ENCODE data around the gene GPATCH2. TPM values are rescaled to one million over a fixed set of nuclear protein-coding genes. Genes with fewer than 3 reads are reported as not detected.

The GPATCH2 gene
- total RNA-seq, 1 donor = 20.6 TPM

DNA sequence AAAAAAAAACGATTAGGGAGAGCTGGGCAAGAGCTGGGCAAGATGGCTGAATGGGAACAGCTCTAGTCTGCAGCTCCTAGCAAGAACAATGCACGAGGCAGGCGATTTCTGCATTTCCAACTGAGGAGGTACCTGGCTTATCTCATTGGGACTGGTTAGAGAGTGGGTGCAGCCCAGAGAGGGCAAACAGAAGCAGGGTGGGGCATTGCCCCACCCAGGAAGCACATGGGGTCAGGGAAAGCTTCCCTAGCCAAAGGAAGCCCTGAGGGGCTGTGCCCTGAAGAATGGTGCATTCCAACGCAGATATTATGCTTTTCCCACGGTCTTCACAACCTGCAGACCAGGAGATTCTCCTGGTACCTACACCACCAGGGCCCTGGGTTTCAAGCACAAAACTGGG lies 251.6 kb downstream of the GPATCH2 start:
- Histone ChIP-seq H3K4me3 (ENCODE audit: insufficient read depth, low read length) (no peak overlapping the region), H3K27me3 (ENCODE audit: insufficient read depth, low read length) (no peaks in the 10 kb centered on the region), H3K9me3 (ENCODE audit: low read depth, low read length) (peaks cover 3% of the 10 kb centered on the region), H3K4me1 (ENCODE audit: insufficient read depth, low read length) (no peaks in the 10 kb centered on the region), H3K79me2 (ENCODE audit: insufficient read depth, low read length) (no peaks in the 10 kb centered on the region), H3K4me2 (ENCODE audit: insufficient read depth, low read length) (no peak overlapping the region), H3K36me3 (ENCODE audit: insufficient read depth, low read length) (no peaks in the 10 kb centered on the region), H3K27ac (ENCODE audit: low read depth, low read length) (no peak overlapping the region), H4K20me1 (ENCODE audit: insufficient read depth, low read length) (no peaks in the 10 kb centered on the region), H2AFZ (ENCODE audit: low read length) (no peak overlapping the region)
- DNase-seq (ENCODE audit: insufficient read length, low spot score, missing footprints) = no peak
- TF ChIP-seq, protein P1, sequence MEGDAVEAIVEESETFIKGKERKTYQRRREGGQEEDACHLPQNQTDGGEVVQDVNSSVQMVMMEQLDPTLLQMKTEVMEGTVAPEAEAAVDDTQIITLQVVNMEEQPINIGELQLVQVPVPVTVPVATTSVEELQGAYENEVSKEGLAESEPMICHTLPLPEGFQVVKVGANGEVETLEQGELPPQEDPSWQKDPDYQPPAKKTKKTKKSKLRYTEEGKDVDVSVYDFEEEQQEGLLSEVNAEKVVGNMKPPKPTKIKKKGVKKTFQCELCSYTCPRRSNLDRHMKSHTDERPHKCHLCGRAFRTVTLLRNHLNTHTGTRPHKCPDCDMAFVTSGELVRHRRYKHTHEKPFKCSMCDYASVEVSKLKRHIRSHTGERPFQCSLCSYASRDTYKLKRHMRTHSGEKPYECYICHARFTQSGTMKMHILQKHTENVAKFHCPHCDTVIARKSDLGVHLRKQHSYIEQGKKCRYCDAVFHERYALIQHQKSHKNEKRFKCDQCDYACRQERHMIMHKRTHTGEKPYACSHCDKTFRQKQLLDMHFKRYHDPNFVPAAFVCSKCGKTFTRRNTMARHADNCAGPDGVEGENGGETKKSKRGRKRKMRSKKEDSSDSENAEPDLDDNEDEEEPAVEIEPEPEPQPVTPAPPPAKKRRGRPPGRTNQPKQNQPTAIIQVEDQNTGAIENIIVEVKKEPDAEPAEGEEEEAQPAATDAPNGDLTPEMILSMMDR (IDR thresholded peaks at IDR 0.05; ENCODE audit: extremely low read depth, low read depth, low read length) = no peak

Other genes starting within 250 kb of the GPATCH2 start
- gene SPATA17, start 254 bp upstream of the GPATCH2 start, total RNA-seq = 0.36 and 1.5 TPM in 2 replicates

Measured in osteoblast (primary cell).